Measurements from ENCODE around the gene RAF1.
"Not testable (repeated sequence)": the region's sequence is repeated elsewhere in the genome, so short reads cannot be mapped to it uniquely, and the experiment has no call there.

RAF1 gene

GRCh38 chr3:12544652-12545472 lies 119.1 kb downstream of the RAF1 start:
- DNase-seq (ENCODE audit: low read depth) = no peak
- H3K4me3 ChIP-seq (ENCODE audit: low read depth, low read length) = peak overlapping the region; percentile 62
- TF ChIP-seq CTCF (IDR thresholded peaks at IDR 0.05; ENCODE audit: control insufficient read depth, extremely low read depth, insufficient read depth) = no peak

GRCh38 chr3:12543497-12543896 lies 120.4 kb downstream of the RAF1 start:
- DNase-seq (ENCODE audit: low read depth); H3K4me3 ChIP-seq (ENCODE audit: low read depth, low read length): not testable (repeated sequence)

GRCh38 chr3:12541625-12542024 lies 122.3 kb downstream of the RAF1 start:
- TF ChIP-seq CTCF (IDR thresholded peaks at IDR 0.05; ENCODE audit: control insufficient read depth, extremely low read depth, insufficient read depth) = no peak
- H3K4me3 ChIP-seq (ENCODE audit: low read depth, low read length) = no peak overlapping the region
- no peak for DNase-seq (ENCODE audit: low read depth)

- TF ChIP-seq CTCF (IDR thresholded peaks at IDR 0.05; ENCODE audit: control insufficient read depth, extremely low read depth, insufficient read depth) = no peak
- no peak for DNase-seq (ENCODE audit: low read depth)
- H3K4me3 ChIP-seq (ENCODE audit: low read depth, low read length) = no peak overlapping the region
These were observed 127.5 kb downstream of the RAF1 start for GRCh38 chr3:12536423-12536822.
